ENCODE measurements around the gene POF1B.

DNA sequence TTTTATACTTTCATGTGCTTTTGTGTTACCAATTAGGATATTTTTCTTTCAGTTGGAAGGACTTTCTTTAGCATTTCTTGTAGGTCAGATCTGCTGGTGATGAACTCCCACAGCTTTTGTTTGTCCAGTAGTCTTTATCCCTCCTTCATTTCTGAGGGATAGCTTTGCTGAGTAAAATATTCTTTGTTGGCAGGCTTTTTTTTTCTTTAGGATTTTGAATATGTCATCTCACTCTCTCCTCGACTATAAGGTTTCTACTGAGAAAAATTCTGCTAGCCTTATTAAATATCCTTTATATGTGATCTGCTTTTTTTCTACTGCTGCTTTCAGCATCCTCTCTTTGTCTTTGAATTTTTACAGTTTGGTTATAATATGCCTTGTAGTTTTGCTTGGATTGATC, 49.6 kb upstream of the POF1B start:
- TF ChIP-seq, protein P1, sequence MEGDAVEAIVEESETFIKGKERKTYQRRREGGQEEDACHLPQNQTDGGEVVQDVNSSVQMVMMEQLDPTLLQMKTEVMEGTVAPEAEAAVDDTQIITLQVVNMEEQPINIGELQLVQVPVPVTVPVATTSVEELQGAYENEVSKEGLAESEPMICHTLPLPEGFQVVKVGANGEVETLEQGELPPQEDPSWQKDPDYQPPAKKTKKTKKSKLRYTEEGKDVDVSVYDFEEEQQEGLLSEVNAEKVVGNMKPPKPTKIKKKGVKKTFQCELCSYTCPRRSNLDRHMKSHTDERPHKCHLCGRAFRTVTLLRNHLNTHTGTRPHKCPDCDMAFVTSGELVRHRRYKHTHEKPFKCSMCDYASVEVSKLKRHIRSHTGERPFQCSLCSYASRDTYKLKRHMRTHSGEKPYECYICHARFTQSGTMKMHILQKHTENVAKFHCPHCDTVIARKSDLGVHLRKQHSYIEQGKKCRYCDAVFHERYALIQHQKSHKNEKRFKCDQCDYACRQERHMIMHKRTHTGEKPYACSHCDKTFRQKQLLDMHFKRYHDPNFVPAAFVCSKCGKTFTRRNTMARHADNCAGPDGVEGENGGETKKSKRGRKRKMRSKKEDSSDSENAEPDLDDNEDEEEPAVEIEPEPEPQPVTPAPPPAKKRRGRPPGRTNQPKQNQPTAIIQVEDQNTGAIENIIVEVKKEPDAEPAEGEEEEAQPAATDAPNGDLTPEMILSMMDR (IDR thresholded peaks at IDR 0.05; ENCODE audit: low read depth, low read length, poor library complexity, severe bottlenecking): no peak
- TF ChIP-seq EZH2phosphoT487 (IDR thresholded peaks at IDR 0.05; ENCODE audit: borderline replicate concordance, low read length): no peak
